Left ventricle myocardium inferior (tissue), 1 donor: ENCODE results near the gene TENT4B. TPM values are rescaled to one million over a fixed set of nuclear protein-coding genes. Genes with fewer than 3 reads are reported as not detected.
A peak's percentile ranks its signal among the peaks of the same experiment; 100 is the strongest.

Experiments
- DNase-seq: peaks from one replicate; pipeline ENCODE4 v3.0.0-alpha.2; 2020
- H3K27ac ChIP-seq: fragments of 200-600 bp; replicated peaks from 2 replicates; pipeline ENCODE4 v1.8.0; 2021
- H3K27me3 ChIP-seq: fragments of 200-600 bp; 2 replicates; pipeline ENCODE4 v1.8.0; 2021; ENCODE audit warnings: low read depth
- H3K36me3 ChIP-seq: fragments of 200-600 bp; 2 replicates; pipeline ENCODE4 v1.8.0; 2021
- H3K4me1 ChIP-seq: fragments of 200-600 bp; 2 replicates; pipeline ENCODE4 v1.8.0; 2021
- H3K4me3 ChIP-seq: fragments of 200-600 bp; 2 replicates; pipeline ENCODE4 v1.8.0; 2021; ENCODE audit warnings: mild to moderate bottlenecking, moderate library complexity
- H3K9me3 ChIP-seq: fragments of 200-600 bp; replicated peaks from 2 replicates; pipeline ENCODE4 v1.8.0; 2021
- intact Hi-C: fragments of 100-400 bp; cut with micrococcal nuclease; formaldehyde crosslinking; loops from one replicate; pipeline ENCODE4 v1.11.0; 2022
- total RNA-seq: library from RNA; stranded (reverse); fragmentation: NEBNext Ultra II Directional; extraction: Animal tissue kit (Norgen Biotek cat#: 25700); gene quantifications from one replicate; pipeline ENCODE4 v1.2.1, GENCODE V29; 2021
- TF ChIP-seq, protein P1 (sequence below): fragments of 200-600 bp; IDR thresholded peaks from 2 replicates; pipeline ENCODE4 v1.8.0; 2021; ENCODE audit warnings: antibody characterized with exemption, mild to moderate bottlenecking, borderline replicate concordance
- donor health status: DM: no; HTN: yes; CAD: no; lungs with severe emphysema.

Gene TENT4B
- total RNA-seq, 1 donor from 2014 or later: 7.5 TPM

GRCh38 chr16:50195756-50196155 is 42.6 kb downstream of the TENT4B start:
- Histone ChIP-seq H3K4me3 (no peak overlapping the region), H3K9me3 (no peaks in the 10 kb centered on the region), H3K27me3 (no peaks in the 10 kb centered on the region), H3K36me3 (no peaks in the 10 kb centered on the region), H3K27ac (no peak overlapping the region), H3K4me1 (peaks cover 35% of the 10 kb centered on the region)
- TF ChIP-seq, protein P1, sequence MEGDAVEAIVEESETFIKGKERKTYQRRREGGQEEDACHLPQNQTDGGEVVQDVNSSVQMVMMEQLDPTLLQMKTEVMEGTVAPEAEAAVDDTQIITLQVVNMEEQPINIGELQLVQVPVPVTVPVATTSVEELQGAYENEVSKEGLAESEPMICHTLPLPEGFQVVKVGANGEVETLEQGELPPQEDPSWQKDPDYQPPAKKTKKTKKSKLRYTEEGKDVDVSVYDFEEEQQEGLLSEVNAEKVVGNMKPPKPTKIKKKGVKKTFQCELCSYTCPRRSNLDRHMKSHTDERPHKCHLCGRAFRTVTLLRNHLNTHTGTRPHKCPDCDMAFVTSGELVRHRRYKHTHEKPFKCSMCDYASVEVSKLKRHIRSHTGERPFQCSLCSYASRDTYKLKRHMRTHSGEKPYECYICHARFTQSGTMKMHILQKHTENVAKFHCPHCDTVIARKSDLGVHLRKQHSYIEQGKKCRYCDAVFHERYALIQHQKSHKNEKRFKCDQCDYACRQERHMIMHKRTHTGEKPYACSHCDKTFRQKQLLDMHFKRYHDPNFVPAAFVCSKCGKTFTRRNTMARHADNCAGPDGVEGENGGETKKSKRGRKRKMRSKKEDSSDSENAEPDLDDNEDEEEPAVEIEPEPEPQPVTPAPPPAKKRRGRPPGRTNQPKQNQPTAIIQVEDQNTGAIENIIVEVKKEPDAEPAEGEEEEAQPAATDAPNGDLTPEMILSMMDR: no peak
- DNase-seq: no peak
- intact Hi-C loops: no loop called here

GRCh38 chr16:50197582-50197981 is 44.5 kb downstream of the TENT4B start:
- DNase-seq: no peak
- no peak overlapping the region for H3K4me3 ChIP-seq
- intact Hi-C loops: no loop called here
- TF ChIP-seq, protein P1: no peak
- peaks cover 47% of the 10 kb centered on the region for H3K4me1 ChIP-seq
- H3K27me3 ChIP-seq: no peaks in the 10 kb centered on the region
- no peaks in the 10 kb centered on the region for H3K36me3 ChIP-seq
- no peaks in the 10 kb centered on the region for H3K9me3 ChIP-seq
- H3K27ac ChIP-seq: no peak overlapping the region

DNA sequence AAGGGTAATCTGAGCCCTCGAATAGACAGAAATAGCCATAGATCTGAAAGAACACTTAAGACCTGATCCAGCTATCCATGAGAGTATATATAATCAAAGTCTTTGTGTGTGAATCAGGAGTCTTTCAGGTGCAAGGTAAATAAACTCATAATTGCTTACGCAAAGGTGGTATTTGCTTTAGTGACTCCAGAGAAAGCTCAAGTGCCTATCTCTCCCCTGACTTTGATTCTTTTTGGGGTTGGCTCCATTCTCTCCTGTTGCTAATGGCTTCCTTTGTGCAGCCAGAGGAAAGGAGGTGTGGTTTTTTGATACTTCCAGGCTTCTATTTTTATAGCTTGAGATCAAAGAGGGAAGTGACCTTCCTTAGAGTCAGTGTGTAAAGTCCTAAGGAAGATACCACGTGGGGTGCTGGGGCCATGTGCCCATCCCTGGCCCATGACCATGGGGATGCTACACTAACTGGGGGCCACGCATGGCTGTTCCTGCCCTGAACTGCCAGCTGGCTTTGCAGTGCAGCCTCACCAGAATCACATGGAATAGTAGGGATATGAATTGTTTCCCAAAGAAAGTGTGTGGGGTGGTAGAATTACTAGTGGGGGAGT is 45.8 kb downstream of the TENT4B start:
- H3K4me3 ChIP-seq: no peak overlapping the region
- intact Hi-C loops: no loop called here
- H3K36me3 ChIP-seq: no peaks in the 10 kb centered on the region
- H3K27me3 ChIP-seq: no peaks in the 10 kb centered on the region
- H3K27ac ChIP-seq: no peak overlapping the region
- no peaks in the 10 kb centered on the region for H3K9me3 ChIP-seq
- TF ChIP-seq, protein P1: no peak
- H3K4me1 ChIP-seq: peaks cover 54% of the 10 kb centered on the region
- DNase-seq: no peak

- Histone ChIP-seq H3K4me1 (peaks cover 65% of the 10 kb centered on the region), H3K27ac (peak overlapping the region; percentile 62), H3K9me3 (no peaks in the 10 kb centered on the region), H3K36me3 (no peaks in the 10 kb centered on the region), H3K27me3 (no peaks in the 10 kb centered on the region), H3K4me3 (no peak overlapping the region)
- no peak for DNase-seq
- intact Hi-C loops: loop anchor here (10.0 kb wide), 1 partner anchor 47 kb away; the partner anchor contains the start of gene TENT4B
- TF ChIP-seq, protein P1: no peak
These were observed 48.7 kb downstream of the TENT4B start for GRCh38 chr16:50201787-50202186.

- DNase-seq: no peak
- Histone ChIP-seq H3K4me3 (peak overlapping the region; percentile 6), H3K27me3 (no peaks in the 10 kb centered on the region), H3K9me3 (no peaks in the 10 kb centered on the region), H3K4me1 (peaks cover 73% of the 10 kb centered on the region), H3K27ac (peak overlapping the region; percentile 62), H3K36me3 (no peaks in the 10 kb centered on the region)
- TF ChIP-seq, protein P1: no peak
- intact Hi-C loops: loop anchor here (10.0 kb wide), 1 partner anchor 48 kb away; the partner anchor contains the start of gene TENT4B
These were observed 50.0 kb downstream of the TENT4B start for GRCh38 chr16:50202926-50203624.
